Activated gamma-delta T cell treated with Interleukin-2 at 50 U/mL for 16 hours (primary cell): Measurements from ENCODE around the gene TMEM212.
"Not testable (repeated sequence)": the region's sequence is repeated elsewhere in the genome, so short reads cannot be mapped to it uniquely, and the experiment has no call there.

Source experiments
- DNase-seq: peaks from one replicate; pipeline ENCODE4 v3.0.0-alpha.2; 2020

Gene TMEM212

DNA sequence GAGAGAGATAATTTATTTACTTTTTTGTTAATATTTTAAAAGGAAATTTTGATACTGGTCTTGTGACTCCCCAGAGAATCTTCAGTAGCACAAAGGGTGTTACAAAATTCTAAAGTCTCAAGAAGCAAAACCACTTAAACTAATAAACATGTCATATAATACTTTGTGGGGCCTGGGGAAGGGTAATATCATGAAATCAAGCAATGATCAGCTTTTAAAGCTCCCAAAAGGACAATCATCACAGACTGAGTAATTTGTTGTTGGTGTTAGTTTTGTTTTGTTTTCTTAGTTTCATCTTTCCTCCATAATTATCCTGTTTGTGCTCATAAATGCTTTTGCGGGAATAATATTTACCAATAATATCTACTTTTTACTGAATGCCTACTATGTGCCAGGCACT lies 55.0 kb downstream of the TMEM212 start:
- no peak for DNase-seq

DNA sequence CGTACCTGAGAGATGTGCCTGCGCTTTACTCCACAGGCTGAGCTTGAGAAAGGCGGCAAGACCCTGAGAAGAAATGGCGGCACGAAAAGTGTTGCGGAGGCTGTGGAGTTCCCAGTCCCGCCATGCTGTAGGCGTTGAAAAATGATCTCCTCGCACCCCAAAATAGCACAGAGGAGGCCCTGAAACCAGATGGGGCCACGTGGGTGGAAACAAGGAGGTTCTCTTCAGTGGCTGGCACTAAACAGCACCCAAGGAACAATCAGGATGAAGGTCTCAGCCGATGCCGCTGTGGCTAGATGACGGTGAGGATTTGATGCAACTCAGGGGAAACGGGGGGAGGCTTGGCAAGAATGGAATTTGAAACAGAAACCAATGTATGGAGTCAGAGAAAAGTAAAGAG lies 57.3 kb downstream of the TMEM212 start:
- no peak for DNase-seq

DNA sequence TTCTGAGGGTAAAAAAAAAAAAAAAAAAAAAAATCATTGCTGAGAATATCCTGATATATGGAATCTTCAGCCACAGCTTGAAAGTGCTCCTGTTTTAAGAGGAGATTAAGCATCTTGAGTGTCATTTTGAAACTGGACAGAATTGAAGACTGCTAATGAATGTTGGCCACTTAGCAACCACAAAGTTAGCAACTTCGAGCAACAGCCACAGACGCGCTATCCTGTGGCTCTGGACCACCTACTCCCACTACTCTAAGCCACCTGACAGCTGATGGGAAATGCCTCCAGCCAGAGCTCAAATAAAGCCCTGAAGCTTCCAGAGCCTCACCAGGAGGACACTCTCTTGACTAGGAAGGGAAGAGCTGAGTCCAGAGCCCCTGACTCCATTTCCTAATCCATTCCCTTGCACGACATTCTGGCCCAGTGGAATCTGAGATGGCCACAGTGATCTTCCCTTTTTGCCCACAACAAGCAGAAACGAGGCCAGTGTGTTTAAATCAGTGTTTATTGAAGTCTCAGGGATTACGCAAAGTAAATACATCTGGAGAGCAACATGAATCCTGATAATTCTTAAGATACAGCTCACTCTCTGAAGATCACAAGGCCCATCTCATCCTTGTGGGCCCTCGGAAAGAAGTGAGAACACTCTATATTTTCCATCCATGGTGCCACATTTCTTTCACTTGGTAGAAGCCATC lies 58.6 kb downstream of the TMEM212 start:
- DNase-seq, result no peak

DNA sequence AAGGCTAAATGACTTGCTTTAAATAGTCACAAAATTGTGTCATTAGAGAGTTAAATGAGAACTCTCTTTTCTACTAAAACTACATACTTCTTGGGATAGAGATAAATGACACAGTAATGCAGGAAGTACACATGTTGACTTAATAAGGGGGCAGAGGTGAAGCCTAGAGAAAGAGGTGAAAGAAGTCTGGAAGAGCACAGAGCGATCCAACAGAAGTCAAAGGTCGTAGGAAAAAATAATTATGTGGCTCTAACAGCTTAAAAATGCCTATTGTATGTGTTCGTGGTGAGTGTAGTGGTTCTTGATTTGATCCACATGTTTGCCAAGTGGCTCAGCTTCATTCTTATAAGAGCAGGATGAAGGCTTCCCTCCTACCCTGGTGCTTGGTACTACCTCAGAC lies 61.7 kb downstream of the TMEM212 start:
- DNase-seq, result no peak

DNA sequence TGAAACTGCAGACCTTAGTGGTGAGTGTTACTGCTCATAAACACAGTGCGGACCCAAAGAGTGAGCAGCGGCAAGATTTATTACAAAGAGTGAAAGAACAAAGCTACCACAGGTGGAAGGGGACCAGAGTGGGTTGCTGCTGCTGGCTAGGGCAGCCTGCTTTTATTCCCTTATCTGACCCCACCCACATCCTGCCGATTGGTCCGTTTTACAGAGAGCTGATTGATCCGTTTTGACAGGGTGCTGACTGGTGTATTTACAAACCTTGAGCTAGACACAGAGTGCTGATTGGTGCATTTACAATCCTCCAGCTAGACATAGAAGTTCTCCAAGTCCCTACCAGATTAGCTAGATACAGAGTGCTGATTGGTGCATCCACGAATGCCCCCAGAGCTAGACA lies 63.4 kb downstream of the TMEM212 start:
- not testable (repeated sequence) for DNase-seq

DNA sequence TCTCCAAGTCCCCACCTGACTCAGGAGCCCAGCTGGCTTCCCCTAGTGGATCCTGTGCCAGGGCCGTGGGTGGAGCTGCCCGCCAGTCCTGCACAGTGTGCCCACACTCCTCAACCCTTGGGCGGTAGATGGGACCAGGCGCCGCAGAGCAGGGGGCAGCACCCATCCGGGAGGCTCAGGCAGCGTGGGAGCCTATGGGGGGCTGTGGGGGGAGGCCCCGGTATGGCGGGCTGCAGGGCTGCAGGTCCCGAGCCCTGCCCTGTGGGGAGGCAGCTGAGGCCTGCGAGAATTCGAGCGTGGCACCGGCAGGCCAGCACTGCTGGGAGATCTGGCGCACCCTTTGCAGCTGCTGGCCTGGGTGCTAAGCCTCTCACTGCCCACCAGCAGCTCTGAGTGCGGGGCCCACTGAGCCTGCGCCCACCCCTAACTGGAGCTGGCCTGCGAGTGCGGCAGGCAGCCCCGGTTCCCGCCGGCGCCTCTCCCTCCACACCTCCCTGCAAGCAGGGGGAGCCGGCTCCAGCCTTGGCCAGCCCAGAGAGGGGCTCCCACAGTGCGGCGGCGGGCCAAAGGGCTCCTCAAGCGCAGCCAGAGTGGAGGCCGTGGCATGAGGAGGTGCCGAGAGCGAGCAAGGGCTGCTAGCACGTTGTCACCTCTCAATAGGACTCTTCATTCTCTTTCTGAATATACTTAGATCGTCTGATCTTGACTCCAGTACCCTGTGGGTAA lies 64.0 kb downstream of the TMEM212 start:
- DNase-seq, result no peak

DNA sequence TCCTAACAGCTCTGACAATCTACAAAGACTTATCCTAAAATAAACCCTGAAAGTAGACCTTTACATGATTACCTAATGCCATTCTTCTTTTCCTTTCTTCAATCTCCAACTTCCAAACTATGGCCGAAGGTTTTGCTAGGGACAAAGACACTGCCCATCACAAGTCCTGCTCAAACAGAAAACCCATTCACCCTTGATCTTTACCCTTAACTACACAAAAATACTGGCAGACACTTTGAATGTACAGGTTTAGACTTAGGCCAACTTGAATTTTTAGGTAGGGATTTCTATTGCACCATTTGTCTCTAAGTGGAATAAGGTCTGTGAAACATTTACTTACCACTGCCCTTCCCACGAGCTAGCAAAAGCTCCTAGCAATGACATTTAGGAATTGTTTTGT lies 64.6 kb downstream of the TMEM212 start:
- DNase-seq, result no peak

DNA sequence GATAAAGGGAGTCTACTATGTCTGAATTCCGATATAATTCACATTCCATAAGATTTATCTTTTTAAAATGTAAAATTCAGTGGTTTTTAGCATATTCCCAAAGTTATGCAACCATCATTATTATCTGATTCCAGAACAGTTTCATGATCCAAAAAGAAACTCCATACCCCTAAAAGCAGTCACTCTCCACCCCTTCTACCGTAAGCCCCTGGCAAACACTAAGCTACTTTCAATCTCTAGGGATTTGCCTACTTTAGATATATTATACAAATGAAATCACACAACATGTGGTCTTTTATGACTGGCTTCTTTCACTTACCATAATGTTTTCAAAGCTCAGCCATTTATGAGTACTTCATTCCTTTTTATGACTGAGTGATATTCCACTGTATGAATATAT lies 65.6 kb downstream of the TMEM212 start:
- no peak for DNase-seq
